HepG2 (cell line): Measurements from ENCODE around the gene BTRC. TPM values are rescaled to one million over a fixed set of nuclear protein-coding genes. Genes with fewer than 3 reads are reported as not detected.

Experiments used
- FOXM1 ChIP-seq: sonication (generic); formaldehyde crosslinking; IDR thresholded peaks from 2 replicates; pipeline ENCODE4 v1.5.0; 2020; ENCODE audit warnings: missing genetic modification reagents
- PITX1 ChIP-seq: sonication (generic); formaldehyde crosslinking; IDR thresholded peaks from 2 replicates; pipeline ENCODE4 v1.5.1; 2020; ENCODE audit warnings: mild to moderate bottlenecking, missing genetic modification reagents
- TBP ChIP-seq: sonication (generic); formaldehyde crosslinking; IDR thresholded peaks from 2 replicates; pipeline ENCODE4 v1.5.0; 2020; ENCODE audit warnings: missing genetic modification reagents
- ZNF253 ChIP-seq: sonication (generic); formaldehyde crosslinking; IDR thresholded peaks from 2 replicates; pipeline ENCODE4 v1.8.0; 2022; ENCODE audit warnings: mild to moderate bottlenecking, missing genetic modification reagents, borderline replicate concordance
- ZNF777 ChIP-seq: sonication (generic); formaldehyde crosslinking; IDR thresholded peaks from 2 replicates; pipeline ENCODE4 v1.4.0; 2020; ENCODE audit warnings: missing genetic modification reagents
- polyA plus RNA-seq, 8 experiments: library from polyadenylated mRNA; depleted of rRNA in 3 of 8; stranded (reverse) in 7 of 8; unstranded in 1 of 8; fragments of >200 nt; fragmentation: Illumina TruSeq in 4 of 8; extraction: Trizol in 4 of 8; gene quantifications; 2 replicates each; pipeline versions ENCODE4 v1.2.1 to v1.2.3, GENCODE V29; 2011 to 2016; ENCODE audit warnings: low read depth in 4 of 8, missing spikeins in 1 of 8, mixed read lengths in 1 of 8; ENCODE audit not compliant: insufficient read depth in 1 of 8
- total RNA-seq, 5 experiments: library from RNA; depleted of rRNA; stranded (reverse); fragments of >200 nt; fragmentation: Illumina TruSeq; extraction: Trizol; gene quantifications; 2 replicates each; pipeline ENCODE4 v1.2.3, GENCODE V29; 2016; ENCODE audit warnings: low read depth in 1 of 5
- TF ChIP-seq, protein P1 (sequence below): IDR thresholded peaks from 2 replicates; pipeline ENCODE4 v1.6.1; 2016; ENCODE audit warnings: low read depth, missing genetic modification reagents, missing compliant biosample characterization
- TF ChIP-seq, protein P2 (sequence below): sonication (generic); formaldehyde crosslinking; IDR thresholded peaks from 2 replicates; pipeline ENCODE4 v1.4.0; 2020; ENCODE audit warnings: missing genetic modification reagents, borderline replicate concordance
- TF ChIP-seq, protein P3 (sequence below): IDR thresholded peaks from 2 replicates; pipeline ENCODE4 v1.6.1; 2016; ENCODE audit warnings: low read depth
- TF ChIP-seq, protein P4 (sequence below): sonication (generic); formaldehyde crosslinking; IDR thresholded peaks from 2 replicates; pipeline ENCODE4 v1.8.0; 2022; ENCODE audit warnings: mild to moderate bottlenecking, missing genetic modification reagents, borderline replicate concordance
- TF ChIP-seq, protein P5 (sequence below): sonication (generic); formaldehyde crosslinking; IDR thresholded peaks from 2 replicates; pipeline ENCODE4 v1.4.0; 2020; ENCODE audit warnings: missing genetic modification reagents
- TF ChIP-seq, protein P6 (sequence below): IDR thresholded peaks from 2 replicates; pipeline ENCODE4 v1.6.1; 2016

The BTRC gene
- total and polyA plus RNA-seq, 2 of the 13 experiments (the other 11 are each of a cell fraction or from before 2014, with no cell fraction given): 12.0 to 14.4 TPM

DNA sequence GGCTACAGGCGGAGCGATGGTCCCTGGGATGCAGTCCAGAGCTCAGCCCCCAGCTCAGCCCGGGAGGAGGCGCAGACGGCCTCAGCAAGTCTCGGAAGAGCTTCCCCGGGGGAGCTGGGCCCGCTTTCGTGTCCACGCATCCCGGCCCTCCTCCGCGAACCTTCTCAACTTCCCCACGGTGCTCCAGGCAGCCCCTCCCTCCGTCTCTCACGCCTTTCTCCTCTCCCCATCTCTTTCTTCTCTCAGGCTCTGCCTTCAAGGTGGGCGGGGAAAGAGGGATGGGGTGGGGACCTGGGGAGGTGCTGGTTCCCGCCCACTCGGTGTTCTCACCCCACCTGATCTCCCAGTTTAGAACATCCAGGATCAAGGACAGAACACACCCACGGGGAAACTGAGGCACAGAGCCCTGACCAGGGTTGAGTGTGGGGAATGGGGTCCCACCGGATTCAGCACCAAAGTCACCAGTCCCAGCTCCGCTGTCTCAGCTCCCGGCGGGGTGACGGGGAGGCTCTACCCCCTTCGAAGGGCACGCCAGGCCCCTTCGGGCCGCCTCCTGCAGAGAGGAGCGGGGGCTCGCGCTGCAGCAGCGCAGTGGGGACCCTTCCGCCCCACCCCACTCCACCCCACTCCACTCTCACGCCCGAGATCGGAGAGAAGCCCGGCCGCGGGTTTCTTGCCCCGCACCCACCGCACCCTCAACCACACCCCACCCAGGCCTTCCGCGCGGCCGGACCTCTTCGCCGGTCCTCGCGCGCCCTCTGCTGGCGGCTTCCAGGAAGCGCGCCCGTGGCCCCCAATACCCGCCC is 215.9 kb downstream of the BTRC start (continued):
- TF ChIP-seq, protein P1, sequence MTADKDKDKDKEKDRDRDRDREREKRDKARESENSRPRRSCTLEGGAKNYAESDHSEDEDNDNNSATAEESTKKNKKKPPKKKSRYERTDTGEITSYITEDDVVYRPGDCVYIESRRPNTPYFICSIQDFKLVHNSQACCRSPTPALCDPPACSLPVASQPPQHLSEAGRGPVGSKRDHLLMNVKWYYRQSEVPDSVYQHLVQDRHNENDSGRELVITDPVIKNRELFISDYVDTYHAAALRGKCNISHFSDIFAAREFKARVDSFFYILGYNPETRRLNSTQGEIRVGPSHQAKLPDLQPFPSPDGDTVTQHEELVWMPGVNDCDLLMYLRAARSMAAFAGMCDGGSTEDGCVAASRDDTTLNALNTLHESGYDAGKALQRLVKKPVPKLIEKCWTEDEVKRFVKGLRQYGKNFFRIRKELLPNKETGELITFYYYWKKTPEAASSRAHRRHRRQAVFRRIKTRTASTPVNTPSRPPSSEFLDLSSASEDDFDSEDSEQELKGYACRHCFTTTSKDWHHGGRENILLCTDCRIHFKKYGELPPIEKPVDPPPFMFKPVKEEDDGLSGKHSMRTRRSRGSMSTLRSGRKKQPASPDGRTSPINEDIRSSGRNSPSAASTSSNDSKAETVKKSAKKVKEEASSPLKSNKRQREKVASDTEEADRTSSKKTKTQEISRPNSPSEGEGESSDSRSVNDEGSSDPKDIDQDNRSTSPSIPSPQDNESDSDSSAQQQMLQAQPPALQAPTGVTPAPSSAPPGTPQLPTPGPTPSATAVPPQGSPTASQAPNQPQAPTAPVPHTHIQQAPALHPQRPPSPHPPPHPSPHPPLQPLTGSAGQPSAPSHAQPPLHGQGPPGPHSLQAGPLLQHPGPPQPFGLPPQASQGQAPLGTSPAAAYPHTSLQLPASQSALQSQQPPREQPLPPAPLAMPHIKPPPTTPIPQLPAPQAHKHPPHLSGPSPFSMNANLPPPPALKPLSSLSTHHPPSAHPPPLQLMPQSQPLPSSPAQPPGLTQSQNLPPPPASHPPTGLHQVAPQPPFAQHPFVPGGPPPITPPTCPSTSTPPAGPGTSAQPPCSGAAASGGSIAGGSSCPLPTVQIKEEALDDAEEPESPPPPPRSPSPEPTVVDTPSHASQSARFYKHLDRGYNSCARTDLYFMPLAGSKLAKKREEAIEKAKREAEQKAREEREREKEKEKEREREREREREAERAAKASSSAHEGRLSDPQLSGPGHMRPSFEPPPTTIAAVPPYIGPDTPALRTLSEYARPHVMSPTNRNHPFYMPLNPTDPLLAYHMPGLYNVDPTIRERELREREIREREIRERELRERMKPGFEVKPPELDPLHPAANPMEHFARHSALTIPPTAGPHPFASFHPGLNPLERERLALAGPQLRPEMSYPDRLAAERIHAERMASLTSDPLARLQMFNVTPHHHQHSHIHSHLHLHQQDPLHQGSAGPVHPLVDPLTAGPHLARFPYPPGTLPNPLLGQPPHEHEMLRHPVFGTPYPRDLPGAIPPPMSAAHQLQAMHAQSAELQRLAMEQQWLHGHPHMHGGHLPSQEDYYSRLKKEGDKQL: no peak
- TF ChIP-seq, protein P2, sequence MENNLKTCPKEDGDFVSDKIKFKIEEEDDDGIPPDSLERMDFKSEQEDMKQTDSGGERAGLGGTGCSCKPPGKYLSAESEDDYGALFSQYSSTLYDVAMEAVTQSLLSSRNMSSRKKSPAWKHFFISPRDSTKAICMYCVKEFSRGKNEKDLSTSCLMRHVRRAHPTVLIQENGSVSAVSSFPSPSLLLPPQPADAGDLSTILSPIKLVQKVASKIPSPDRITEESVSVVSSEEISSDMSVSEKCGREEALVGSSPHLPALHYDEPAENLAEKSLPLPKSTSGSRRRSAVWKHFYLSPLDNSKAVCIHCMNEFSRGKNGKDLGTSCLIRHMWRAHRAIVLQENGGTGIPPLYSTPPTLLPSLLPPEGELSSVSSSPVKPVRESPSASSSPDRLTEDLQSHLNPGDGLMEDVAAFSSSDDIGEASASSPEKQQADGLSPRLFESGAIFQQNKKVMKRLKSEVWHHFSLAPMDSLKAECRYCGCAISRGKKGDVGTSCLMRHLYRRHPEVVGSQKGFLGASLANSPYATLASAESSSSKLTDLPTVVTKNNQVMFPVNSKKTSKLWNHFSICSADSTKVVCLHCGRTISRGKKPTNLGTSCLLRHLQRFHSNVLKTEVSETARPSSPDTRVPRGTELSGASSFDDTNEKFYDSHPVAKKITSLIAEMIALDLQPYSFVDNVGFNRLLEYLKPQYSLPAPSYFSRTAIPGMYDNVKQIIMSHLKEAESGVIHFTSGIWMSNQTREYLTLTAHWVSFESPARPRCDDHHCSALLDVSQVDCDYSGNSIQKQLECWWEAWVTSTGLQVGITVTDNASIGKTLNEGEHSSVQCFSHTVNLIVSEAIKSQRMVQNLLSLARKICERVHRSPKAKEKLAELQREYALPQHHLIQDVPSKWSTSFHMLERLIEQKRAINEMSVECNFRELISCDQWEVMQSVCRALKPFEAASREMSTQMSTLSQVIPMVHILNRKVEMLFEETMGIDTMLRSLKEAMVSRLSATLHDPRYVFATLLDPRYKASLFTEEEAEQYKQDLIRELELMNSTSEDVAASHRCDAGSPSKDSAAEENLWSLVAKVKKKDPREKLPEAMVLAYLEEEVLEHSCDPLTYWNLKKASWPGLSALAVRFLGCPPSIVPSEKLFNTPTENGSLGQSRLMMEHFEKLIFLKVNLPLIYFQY: no peak
- TF ChIP-seq PITX1 (CRISPR knock-in tag): peak; percentile 43; the same call in 1 of the 2 replicates
- no peak for TF ChIP-seq TBP (CRISPR knock-in tag)
- TF ChIP-seq, protein P3, sequence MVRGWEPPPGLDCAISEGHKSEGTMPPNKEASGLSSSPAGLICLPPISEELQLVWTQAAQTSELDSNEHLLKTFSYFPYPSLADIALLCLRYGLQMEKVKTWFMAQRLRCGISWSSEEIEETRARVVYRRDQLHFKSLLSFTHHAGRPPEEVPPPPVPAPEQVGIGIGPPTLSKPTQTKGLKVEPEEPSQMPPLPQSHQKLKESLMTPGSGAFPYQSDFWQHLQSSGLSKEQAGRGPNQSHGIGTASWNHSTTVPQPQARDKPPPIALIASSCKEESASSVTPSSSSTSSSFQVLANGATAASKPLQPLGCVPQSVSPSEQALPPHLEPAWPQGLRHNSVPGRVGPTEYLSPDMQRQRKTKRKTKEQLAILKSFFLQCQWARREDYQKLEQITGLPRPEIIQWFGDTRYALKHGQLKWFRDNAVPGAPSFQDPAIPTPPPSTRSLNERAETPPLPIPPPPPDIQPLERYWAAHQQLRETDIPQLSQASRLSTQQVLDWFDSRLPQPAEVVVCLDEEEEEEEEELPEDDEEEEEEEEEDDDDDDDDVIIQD: no peak
- TF ChIP-seq, protein P4, sequence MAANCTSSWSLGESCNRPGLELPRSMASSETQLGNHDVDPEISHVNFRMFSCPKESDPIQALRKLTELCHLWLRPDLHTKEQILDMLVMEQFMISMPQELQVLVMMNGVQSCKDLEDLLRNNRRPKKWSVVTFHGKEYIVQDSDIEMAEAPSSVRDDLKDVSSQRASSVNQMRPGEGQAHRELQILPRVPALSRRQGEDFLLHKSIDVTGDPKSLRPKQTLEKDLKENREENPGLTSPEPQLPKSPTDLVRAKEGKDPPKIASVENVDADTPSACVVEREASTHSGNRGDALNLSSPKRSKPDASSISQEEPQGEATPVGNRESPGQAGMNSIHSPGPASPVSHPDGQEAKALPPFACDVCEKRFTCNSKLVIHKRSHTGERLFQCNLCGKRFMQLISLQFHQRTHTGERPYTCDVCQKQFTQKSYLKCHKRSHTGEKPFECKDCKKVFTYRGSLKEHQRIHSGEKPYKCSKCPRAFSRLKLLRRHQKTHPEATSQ (CRISPR knock-in tag): no peak
- TF ChIP-seq, protein P5, sequence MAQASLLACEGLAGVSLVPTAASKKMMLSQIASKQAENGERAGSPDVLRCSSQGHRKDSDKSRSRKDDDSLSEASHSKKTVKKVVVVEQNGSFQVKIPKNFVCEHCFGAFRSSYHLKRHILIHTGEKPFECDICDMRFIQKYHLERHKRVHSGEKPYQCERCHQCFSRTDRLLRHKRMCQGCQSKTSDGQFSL: no peak
- peak; percentile 82 for TF ChIP-seq ZNF777
- TF ChIP-seq, protein P6, sequence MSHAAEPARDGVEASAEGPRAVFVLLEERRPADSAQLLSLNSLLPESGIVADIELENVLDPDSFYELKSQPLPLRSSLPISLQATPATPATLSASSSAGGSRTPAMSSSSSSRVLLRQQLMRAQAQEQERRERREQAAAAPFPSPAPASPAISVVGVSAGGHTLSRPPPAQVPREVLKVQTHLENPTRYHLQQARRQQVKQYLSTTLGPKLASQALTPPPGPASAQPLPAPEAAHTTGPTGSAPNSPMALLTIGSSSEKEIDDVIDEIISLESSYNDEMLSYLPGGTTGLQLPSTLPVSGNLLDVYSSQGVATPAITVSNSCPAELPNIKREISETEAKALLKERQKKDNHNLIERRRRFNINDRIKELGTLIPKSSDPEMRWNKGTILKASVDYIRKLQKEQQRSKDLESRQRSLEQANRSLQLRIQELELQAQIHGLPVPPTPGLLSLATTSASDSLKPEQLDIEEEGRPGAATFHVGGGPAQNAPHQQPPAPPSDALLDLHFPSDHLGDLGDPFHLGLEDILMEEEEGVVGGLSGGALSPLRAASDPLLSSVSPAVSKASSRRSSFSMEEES (CRISPR knock-in tag): no peak
- TF ChIP-seq ZNF253 (CRISPR knock-in tag): no peak
- TF ChIP-seq FOXM1 (CRISPR knock-in tag): no peak
